BJ (cell line): Measurements from ENCODE around the gene ITGB8. TPM values are rescaled to one million over a fixed set of nuclear protein-coding genes. Genes with fewer than 3 reads are reported as not detected.

Experiments used
- CTCF ChIA-PET: fragments of 350-600 bp; formaldehyde crosslinking; extraction: SDS; loops from one replicate; lab custom pipeline; 2021; ENCODE audit warnings: antibody characterized with exemption, inconsistent platforms; lab: Yijun Ruan, JAX
- POLR2A ChIA-PET: fragments of 300-600 bp; sonication (Branson Sonifier 250); formaldehyde crosslinking; extraction: SDS; loops from one replicate; lab custom pipeline; 2021; ENCODE audit warnings: antibody characterized with exemption; lab: Charles Lee
- DNase-seq: peaks from one replicate; pipeline ENCODE4 v3.0.0-alpha.2; 2011; ENCODE audit warnings: low read depth
- H3K27me3 ChIP-seq: 2 replicates; pipeline ENCODE4 v1.6.0; 2011; ENCODE audit warnings: low read length; ENCODE audit not compliant: control insufficient read depth, insufficient read depth
- H3K36me3 ChIP-seq: 2 replicates; pipeline ENCODE4 v1.5.1; 2011; ENCODE audit warnings: low read length; ENCODE audit not compliant: control insufficient read depth, insufficient read depth
- H3K4me3 ChIP-seq: 2 replicates; pipeline ENCODE4 v1.5.1; 2011; ENCODE audit warnings: low read depth, mild to moderate bottlenecking, control low read depth, low read length
- polyA plus RNA-seq: library from polyadenylated mRNA; depleted of rRNA; stranded (reverse); fragments of >200 nt; gene quantifications from 2 replicates; pipeline ENCODE4 v1.2.3, GENCODE V29; 2011; rRNA removed
- small RNA-seq: library from RNA; depleted of rRNA; stranded (forward); fragments of <200 nt; gene quantifications from one replicate; pipeline ENCODE3, GENCODE V24; 2012; ENCODE audit warnings: low replicate concordance, low read depth; ENCODE audit not compliant: insufficient read length
- TF ChIP-seq, protein P1 (sequence below): IDR thresholded peaks from 2 replicates; pipeline ENCODE4 v1.5.1; 2011; ENCODE audit warnings: low read depth, mild to moderate bottlenecking, control low read depth, inconsistent platforms, low read length, moderate library complexity; ENCODE audit not compliant: insufficient read depth

ITGB8 gene
- polyA plus RNA-seq, 1 experiment = 0.58 TPM

DNA sequence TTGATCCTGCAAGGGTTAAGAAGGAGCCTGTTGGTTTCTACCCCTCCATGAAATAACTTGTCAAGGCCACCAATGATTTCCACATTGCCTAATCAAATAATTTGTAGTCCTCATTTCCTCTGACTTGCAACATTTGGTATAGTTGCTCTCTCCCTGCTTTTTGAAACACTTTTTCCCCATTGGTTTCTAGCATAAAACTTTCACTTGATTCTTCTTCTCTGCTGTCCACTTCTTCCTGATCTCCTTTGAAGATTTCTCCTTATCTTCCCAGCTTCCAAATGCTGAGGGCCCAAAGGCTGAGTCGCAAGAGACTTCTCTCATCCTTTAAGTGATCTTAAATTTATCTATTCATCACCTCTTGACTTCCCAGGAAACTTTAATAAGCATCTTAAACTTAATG lies 134.2 kb downstream of the ITGB8 start:
- TF ChIP-seq, protein P1, sequence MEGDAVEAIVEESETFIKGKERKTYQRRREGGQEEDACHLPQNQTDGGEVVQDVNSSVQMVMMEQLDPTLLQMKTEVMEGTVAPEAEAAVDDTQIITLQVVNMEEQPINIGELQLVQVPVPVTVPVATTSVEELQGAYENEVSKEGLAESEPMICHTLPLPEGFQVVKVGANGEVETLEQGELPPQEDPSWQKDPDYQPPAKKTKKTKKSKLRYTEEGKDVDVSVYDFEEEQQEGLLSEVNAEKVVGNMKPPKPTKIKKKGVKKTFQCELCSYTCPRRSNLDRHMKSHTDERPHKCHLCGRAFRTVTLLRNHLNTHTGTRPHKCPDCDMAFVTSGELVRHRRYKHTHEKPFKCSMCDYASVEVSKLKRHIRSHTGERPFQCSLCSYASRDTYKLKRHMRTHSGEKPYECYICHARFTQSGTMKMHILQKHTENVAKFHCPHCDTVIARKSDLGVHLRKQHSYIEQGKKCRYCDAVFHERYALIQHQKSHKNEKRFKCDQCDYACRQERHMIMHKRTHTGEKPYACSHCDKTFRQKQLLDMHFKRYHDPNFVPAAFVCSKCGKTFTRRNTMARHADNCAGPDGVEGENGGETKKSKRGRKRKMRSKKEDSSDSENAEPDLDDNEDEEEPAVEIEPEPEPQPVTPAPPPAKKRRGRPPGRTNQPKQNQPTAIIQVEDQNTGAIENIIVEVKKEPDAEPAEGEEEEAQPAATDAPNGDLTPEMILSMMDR = no peak
- DNase-seq = no peak
- no peaks in the 10 kb centered on the region for H3K36me3 ChIP-seq
- ChIA-PET POLR2A (no interaction called here), CTCF (no interaction called here)
- H3K4me3 ChIP-seq = no peak overlapping the region
- H3K27me3 ChIP-seq = no peaks in the 10 kb centered on the region

Small RNA genes within 50 kb of the gene (small RNA-seq; reads per million reads assigned to genes)
- not detected for gene RF00275

Other genes starting within 250 kb of the ITGB8 start
- not detected in 2 replicates for gene MACC1, start 113.5 kb upstream of the ITGB8 start, polyA plus RNA-seq